GM19452 (cell line): ENCODE data around the gene CXXC4.
A peak's percentile ranks its signal among the peaks of the same experiment; 100 is the strongest.

Experiments
- ATAC-seq: cut with Tn5 transposase; IDR thresholded peaks from one replicate; pipeline ENCODE4 v1.9.1; 2021; ENCODE audit not compliant: unreplicated experiment

The CXXC4 gene

GRCh38 chr4:104490096-104490769, 4.5 kb downstream of the CXXC4 start:
- peak; percentile 44 for ATAC-seq

DNA sequence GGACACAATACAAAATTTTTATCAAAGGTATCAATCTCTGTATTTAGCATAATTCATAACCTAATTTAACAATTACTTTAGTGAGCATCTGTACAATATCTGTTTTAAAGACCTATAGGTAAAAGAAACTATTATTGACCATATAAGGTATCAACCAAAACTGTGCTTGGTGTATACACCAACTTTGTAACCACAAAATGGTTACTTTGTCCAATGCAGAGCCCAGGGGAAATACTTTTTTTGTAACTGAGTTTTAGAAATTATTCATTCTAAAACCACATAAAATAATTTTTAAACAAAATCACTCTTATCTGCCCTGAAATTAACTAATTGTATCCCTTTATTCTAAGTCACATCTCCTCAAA, 5.0 kb downstream of the CXXC4 start:
- ATAC-seq: peak; percentile 29

DNA sequence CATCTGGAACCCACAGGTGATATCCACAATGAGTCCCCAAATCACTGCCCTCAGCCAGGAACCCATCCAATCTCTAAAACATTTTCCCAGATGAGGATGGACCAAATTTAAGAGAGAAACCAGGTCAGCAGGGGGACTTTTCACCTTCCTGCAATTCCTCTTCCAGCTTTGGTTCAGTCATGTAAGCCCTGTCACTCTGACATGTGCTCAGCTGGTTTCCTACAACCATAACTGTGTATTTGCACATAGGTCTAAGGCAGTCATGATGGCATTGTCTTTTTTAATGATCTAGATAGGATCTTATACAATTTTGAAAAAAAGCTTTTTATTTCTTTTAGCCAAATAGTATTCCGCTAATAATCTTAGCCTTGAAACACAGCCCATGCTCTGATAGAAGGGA, 6.5 kb downstream of the CXXC4 start:
- ATAC-seq: no peak

DNA sequence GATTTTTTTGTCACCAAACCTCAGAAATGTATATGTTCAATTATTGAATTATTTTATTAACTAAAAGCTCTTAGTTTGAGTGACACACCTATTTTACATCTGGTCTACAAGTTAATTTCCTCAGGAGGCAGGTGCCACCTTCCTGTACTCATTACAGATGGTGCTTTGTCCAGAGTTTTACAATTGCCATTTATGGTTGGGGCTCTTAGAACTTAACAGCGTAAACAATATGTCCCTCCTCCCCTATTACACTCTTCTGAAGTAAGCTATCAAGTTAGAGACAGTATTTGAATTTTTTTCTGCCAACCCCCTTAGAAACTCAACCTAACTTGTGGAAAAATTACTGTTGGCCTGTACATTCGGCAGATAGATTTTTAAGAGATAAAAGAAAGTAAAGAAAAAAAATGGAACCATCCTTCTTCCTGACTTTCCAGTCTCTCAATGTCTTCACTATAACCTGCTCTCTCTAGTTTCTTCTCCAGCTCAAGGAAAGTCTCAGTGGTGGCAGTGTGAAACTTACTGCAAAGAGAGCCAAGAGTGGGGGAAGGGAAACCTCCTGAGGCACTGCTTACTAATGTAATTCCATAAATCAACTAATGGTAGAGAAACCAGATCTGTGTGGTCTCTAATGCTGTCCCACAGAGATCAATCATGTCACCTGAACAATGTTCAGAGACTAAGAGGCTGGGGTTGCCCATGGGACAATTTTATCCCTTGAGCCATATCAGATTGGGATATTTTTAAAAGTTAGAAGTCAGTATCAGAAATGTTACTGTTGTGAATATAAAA, 7.8 kb downstream of the CXXC4 start:
- no peak for ATAC-seq

DNA sequence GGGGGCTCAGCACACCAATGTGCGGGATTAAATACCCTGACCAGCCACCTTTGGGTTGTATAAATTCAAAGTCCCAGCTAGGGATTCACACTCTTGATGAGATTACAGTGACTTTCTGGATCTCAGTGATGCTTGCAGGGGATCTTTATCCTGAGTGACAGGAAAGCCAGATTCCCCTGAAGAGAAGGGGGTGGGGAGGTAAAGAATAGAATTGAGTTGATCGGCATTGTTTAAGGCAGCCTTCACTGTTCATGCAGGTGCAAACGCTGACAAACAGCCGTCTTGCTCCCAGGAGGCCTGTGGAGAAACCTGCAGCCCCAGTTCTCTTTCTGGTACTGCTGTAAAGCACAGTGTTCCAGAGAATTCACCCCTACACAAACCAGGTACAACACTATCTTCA, 19.0 kb downstream of the CXXC4 start:
- no peak for ATAC-seq

DNA sequence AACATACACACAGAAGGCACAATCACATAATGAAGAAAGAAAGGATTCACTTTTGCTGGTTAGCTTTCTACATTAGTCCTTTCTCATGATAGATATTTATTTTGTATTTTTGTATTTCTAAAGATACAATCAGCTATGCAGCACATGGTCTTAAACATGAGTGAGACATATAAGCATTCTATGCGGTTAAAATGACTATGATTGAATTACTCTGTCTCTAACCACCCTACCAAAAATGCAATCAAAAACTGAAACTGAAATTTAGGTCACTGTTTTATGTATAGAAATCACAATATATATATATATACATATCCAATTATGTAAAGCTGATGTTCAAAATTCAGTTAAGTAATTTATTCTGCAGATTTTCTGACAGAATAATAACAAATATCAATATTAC, 21.9 kb downstream of the CXXC4 start:
- ATAC-seq: no peak

DNA sequence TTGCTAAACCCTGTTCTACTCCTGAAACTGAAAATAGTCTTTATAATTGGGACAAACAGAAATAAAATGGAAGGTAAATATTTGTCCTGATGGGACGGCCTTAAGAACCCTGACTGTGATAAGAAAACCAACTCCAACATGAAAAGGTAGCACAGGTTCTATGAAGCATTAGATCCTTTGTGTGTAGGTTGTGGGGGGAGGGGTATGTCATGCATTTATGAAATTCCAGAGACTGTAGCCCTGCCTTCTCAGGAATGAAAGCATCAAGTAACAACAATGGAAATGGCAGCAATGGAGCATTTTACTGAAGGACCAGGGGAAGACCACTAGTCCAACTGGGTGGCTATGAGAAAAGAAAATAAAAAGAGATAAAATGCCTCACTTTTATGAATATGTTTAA, 23.9 kb downstream of the CXXC4 start:
- ATAC-seq: no peak

DNA sequence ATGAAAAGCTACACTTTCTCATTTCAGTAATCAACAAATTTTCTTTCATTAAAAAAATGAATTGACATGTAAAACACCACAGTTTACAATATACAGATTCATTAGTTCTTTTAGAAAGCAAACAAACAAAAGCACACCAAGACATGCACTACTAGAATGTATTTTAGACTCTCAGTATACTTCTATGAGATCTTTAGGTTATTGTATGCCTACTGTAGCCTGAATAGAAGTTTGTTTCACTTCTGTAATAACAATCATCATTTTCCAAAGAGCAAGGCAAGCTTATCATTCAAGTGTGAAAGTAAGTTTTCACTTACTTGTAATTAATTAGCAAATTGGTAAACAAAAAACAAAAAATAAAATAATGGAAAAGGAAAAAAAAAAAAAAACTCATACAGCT, 24.9 kb downstream of the CXXC4 start:
- ATAC-seq: no peak

GRCh38 chr4:104465619-104466018, 29.1 kb downstream of the CXXC4 start:
- ATAC-seq: no peak

DNA sequence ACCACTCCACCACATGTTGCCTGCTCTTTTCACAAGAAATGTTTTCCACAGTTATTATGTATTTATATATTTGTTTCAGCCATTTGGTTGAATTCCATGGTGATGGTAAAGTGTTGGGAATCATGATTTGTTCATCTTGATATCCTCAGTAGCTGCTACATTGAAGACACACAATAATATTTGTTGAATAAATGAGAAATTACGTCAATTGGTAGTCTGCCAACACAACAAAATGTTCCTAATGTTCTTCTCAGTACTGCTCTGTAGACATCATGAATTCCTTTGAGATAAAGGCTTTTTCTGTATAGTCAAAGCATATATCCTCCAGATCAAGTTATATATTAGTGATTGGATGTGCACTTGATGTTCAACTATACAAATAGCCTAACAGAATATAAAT, 29.5 kb downstream of the CXXC4 start:
- ATAC-seq: no peak

DNA sequence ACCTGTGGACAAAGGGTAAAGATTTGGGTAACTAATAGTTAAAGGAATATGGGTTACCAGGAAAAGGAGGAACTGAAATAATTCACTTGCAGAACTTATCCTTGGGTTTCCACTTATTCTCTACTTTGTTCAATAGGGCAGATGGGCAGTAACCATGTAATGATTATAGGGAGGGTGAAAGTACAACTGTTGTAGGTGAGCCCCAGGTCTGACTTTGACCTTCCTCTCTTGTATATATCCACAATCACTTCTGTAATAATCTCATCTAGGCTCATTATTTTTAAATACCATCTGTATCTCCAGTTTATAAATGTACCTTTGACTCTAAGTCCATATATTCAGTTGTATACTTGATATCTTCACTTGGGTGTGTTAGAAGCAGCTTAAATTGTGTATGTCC, 32.1 kb downstream of the CXXC4 start:
- no peak for ATAC-seq

GRCh38 chr4:104457308-104457981, 37.2 kb downstream of the CXXC4 start:
- ATAC-seq: no peak

DNA sequence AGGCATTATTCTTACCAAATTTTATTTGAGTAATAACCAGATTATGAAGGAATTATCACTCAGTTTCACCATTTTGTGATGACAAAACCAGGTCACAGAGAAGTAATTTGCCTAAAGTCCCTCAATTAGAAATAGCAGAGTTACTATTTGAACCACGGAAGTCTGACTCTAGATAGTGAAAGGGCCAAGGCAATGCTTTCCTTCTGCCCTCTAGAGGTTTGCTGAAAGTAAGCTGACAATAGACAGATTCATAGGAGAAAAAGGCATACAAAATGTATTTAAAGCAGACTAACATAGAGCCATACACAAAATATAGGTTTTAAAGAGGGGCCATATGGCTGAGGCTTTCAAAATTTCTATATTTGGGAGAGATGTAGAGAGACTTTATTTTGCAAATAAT, 43.1 kb downstream of the CXXC4 start:
- ATAC-seq: no peak

DNA sequence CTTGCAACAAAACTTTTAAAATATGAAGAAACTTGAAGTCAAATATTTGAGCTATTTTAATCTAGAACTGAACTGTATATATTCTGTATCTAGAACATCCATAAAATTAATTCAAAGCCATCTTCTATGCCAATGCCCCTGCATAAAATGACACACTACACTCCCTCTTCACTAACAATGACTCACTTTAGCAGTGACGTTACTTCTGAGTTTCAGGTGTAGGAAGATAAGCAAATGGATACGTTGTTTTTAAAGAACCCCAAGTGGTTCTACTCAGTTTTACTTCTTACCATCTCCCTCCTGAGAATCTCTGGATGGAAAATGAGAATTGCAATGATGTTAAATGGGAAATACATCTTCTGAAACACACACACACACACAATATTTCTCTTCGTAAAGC, 45.2 kb downstream of the CXXC4 start:
- ATAC-seq: no peak

GRCh38 chr4:104447294-104447693, 47.4 kb downstream of the CXXC4 start:
- no peak for ATAC-seq

DNA sequence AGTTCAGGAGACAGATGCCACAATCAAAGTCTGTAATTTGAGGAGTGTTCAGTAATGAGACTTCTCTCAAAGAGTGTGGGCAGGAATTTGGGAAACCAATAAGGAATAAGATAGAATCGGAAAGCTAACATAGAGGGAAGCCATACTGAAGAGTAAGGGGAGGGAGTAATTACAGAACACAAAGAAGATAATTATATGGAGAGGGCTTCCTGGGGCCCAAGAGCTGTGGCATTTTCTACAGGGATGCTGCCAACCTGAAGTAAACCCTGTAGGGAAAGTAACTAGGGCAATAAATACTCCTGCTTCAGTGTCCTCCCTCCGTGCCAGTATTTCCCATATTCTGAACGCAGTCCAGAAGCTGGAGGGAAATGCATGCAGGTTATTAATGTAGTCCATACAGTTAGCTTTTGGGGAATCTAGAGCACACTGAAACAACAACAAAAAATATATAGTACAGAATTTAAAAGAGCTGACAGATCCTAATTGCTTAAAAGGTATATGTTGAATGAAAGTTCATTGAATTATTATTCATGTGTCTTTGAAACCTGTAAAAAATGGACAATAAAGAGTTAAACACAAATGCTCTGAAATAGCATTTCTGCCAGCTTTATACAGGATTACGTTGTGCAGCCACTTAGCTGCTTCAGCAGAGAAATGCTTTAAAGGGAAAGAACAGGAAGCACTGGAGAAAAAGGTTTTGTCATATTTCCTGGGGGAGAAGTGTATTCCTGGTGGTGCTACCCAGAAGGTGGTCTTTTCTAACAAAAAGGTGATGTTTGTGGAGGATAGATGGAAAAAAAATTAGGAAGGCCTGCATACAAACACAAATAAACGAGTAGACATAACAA, 48.0 kb downstream of the CXXC4 start:
- no peak for ATAC-seq

DNA sequence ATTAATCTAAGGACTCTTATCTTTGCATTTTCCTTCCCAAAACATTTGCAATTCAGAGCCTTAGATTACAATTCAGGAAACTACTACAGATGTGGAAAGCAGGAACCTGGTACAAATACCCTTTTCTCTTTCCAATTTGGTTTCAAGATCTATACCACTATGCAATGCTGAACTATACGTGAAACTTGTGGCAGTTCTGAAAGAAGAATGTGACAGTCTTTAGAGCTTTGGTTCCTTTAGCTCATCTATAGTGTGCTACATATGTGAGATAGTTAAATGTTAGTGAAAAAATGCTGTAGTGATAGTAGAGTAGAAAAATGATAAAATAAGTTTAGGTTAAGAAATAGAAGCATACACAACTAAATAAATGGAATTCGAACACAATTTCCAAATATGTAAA, 50.0 kb downstream of the CXXC4 start:
- no peak for ATAC-seq

DNA sequence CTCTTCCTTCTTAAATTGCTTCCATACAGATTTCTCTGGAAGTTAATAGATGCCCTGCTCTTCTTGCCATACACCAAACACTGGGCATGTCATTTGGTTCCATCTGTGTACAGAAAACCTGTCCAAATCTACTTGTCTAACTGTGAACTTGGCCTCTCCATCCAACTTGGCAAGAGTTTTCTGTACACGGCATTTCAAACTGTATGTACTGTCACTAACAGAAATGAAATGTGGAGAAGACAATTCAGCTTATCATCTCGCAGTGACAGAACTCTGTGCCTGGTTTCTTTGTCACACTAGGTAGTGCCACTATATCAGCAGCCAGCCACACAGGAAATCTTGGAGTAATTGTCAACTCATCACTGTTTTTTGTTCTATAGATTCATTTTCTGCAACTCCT, 58.2 kb downstream of the CXXC4 start:
- ATAC-seq: no peak

DNA sequence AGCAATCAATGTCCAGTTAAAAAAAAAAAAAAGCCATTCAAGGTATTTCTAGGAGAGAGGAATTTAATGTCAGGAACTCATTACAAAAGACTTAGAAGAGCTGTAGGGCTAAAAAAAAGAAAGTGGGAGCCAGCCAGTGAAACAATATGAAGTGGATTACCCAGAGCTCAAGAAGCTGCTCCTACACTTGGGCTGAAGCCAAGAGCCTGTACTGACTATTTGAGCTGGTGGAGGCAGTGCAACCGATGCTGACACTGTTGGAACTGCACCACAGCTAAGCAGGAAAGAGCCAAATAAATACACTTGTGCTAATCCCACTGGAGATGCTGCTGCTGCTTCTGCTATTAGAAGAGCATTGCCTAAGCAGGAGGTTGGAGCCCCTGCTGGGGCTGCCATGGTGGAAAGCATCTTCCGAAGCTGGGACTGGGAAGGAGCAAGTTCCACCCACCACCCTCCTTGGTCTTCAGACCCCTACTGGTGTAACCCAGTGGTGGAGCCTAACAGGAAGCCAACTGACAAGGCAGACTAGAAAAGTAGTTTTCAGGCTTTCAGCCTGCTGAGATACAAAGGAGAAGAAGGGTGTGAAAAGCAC, 65.4 kb downstream of the CXXC4 start:
- ATAC-seq: no peak

DNA sequence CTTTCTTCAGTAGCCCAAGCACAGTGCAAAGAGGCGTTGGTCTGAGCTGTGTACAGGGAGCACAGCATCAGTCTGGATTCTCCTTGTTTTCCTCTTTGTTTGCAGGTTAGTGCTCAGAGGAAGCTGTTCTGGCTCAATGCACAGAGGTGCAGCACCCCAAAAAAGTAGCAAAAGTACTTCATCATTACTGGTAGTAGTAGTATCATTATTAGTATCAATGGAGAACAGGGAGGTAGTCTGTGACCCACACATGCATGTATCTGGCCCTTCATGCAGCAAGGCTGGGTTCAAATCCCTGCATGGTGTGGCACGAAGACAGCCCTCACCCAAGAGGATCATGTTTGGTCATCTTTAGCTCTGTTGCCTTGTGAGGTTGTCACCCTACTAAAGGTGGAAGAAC, 68.7 kb downstream of the CXXC4 start:
- no peak for ATAC-seq

DNA sequence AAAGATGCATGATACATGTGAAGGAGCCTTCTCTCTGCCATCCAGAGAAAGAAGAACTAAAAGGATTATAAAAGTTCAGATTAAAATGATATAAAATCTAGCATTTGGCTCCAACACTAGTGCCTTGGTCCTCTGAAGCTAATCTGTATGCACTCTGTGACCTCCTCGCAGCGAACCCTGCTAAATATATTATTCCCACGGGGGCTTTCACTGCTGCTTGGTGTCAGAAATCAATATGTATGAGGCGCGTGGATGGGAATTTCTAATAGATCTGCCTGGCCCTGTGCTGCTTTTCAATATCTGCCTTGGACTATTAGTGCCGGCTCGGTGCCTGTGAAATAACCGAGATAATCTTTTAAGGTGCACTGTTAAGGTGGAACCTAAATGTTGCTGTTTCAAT, 69.7 kb downstream of the CXXC4 start:
- ATAC-seq: no peak
